Measurements from ENCODE around the gene ENO4.

ENO4 gene

DNA sequence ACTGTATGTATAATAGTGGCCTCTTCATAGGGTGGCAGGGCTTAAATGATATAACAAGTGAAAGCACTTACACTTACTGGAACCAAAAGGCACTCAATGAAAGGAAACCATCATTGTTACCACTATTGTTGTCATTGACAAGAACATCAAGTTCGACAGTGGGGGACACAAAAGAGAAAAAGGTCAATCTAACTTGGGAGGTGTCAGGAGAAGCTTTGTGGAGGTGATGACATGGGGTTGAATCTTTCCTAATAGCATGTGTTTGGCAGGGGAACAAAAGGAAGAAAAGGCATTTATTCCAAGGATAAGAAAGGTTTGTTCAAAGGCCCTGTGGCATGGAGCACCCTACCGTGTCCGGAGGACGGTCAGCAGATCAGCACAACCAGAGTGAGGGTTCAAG lies 18.2 kb upstream of the ENO4 start:
- no peak for DNase-seq

DNA sequence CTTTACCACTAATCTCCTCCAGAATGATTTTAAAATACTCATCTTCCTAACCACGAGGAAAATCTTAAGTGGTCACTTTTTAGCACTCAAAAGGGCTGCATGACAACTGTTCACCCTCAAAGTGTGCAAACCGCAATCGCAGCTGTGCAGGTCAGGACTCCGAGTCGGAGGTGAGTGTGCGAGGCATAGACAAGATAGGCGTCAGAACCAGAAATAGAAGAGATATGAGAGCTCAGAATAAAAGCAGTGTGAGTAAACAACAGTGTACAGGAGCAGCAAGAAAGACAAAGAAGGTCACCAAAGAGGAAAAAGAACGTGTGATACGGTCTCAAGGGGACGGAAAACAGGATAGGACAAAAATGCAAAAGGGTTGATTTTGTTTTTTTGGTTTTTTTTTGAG lies 17.5 kb upstream of the ENO4 start:
- DNase-seq: no peak

GRCh38 chr10:116833986-116834985 lies 15.0 kb upstream of the ENO4 start:
- peak; percentile 41 for DNase-seq

DNA sequence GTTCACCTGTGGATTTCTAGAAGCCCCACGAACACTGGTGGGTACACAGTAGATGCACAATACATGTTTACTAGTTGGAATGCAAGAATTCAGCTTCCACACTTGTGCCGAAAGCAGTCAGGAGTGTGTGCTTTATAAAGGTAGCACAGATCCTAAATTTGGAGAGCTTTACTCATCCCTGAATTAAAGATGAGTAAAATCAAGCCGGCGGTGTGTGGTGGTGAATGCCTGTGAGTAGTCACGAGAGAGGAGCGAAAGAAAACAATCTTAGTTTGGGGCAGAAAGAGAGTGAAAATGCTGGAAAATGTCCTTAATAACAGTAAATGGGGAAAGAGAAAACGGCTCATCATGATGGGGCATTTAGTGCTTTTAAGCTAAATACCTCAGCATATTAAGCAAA lies 13.6 kb upstream of the ENO4 start:
- DNase-seq: no peak

GRCh38 chr10:116836083-116836482 lies 13.2 kb upstream of the ENO4 start:
- no peak for DNase-seq

GRCh38 chr10:116836902-116837523 lies 12.3 kb upstream of the ENO4 start:
- no peak for DNase-seq

DNA sequence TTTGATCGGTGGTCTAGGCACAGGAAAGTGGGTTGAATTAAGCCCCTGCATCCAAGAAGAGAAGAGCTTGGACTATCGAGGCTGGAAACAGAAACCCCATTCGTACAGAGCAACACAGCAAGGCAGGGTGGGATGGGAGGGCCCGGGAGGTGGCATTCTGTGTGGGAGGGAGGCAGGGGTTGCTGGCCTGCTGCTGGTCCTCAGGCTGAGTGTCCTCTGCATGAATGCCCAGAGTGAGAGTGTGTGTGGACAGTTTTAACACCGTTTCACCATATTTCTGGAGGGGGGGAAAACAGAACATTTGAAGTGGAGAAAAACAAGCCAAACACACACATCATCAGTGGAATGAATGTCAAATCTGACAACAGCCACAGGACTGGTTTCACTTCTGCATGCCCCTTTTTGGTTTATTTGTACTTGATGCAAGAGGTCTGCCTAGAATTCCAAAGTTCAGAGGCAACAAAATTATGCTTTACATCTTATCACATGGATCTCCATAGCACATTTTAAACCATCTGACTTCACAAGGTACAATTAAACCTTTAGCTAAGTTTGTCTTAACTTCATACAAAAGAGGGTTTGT lies 11.1 kb upstream of the ENO4 start:
- no peak for DNase-seq

DNA sequence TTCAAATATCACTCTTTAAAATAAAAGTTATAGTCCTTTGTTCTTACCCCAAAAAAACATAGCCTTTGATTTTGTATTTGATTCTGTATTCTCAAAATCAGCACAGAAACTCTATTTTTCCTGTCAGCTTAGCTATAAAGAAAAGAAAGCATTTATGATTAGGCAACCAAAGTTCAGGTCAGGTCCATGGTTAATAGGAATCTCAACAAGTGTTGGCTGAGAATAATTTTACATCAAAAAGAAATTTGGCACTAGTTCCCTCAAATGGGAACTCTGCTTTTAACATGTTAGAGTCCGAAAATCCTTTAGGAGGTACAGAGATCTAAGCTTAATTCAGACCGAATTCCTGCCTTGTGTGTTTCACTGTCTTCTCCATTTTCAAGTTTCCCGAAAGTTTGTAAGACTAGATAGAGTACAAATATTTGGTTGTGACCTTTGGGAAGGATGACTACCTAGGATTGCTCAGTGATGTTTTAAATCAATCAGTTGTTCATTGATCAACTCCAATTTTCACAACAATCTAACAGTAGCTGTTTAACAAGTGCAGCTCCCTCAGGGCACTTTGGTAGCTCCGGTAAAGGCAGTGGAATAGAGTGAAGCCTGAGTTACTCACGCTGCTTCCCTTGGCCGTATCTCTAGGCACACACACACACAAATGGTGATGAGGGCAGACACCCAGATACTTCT lies 8.8 kb upstream of the ENO4 start:
- DNase-seq: no peak

DNA sequence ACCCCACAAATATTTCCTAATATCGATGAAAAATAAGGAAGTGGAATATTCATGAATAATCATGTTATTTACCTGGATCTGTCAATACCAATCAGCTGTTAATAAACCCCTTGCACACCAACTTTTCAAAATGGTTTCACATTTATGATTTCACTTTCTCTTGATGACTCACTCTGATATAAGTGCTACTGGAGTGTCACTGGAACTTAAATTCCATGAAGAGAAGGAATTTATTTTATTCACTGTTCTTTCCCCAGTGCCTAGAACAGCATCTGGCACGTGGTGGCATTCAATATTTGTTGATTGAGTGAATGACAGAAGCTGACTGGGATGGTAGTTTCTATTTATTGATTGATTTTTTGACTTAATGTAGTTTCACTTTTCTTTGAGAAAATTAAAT lies 3.5 kb upstream of the ENO4 start:
- no peak for DNase-seq

DNA sequence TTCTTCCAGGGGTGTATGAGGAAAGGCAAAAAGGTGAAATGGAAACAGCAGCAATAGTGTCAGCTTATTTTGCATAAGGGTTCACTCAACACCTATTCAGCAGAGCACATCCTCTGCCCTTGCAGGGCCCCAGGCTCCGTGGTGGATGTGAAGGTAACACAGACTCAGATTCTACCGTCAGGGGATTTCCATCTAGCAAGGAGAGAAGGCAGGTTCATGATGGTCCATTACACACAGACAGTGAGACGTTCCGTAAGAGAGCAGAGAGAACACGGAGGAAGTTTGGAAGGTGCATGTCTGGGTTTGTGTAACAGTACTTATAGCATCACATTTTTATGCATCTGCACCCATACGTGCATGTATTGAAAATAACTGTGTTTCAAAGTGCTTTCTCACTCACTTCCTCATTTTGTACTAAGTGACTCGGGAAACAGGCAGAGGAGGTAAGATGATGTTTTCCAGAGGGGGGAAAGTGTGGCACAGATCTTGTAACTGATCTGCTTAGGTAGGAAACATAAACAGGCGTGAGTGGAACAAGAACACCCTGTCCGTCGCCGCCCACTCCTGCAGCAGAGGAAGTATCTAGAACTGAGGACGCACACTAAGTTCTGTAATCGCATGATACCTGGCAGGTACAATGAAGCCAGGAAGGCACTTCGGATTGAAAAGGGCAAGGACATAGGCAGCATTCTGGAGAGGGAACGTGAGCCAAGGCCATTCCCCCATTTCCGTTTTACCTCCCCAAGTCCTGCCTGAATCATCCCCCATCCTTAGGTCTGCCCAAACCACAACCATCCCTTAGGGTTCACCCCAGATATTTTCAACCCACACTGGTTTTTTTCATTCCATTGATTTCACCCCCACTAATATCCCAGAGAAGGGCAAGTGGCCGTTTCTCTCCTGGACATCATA lies 1.0 kb upstream of the ENO4 start:
- DNase-seq: no peak

GRCh38 chr10:116848944-116849247 lies 403 bp upstream of the ENO4 start:
- no peak for DNase-seq

- DNase-seq: no peak
These were observed 836 bp downstream of the ENO4 start for GRCh38 chr10:116850058-116850611.

- DNase-seq: no peak
These were observed 2.9 kb downstream of the ENO4 start for GRCh38 chr10:116852246-116852645.

- DNase-seq: no peak
These were observed 4.0 kb downstream of the ENO4 start for GRCh38 chr10:116853287-116853686.

- no peak for DNase-seq
These were observed 4.4 kb downstream of the ENO4 start for GRCh38 chr10:116853701-116854100.

GRCh38 chr10:116857156-116857555 lies 7.9 kb downstream of the ENO4 start:
- DNase-seq: no peak

- no peak for DNase-seq
These were observed 12.5 kb downstream of the ENO4 start for GRCh38 chr10:116861796-116862195.

DNA sequence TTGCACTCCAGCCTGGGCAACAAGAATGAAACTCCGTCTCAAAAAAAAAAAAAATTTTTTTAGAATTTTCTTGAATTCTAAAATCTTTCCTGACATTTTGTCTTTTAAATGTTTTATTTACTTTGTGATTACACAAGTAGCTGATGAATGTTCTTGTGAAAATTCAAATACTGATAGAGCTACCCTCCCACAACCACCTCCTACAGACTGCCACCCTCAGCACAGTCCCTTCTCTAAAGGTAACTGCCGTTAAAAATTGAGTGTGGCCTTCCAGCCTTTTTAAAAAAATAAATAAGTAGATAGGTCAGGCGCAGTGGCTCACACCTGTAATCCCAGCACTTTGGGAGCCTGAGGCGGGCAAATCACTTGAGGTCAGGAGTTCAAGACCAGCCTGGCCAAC lies 15.1 kb downstream of the ENO4 start:
- DNase-seq: no peak

- no peak for DNase-seq
These were observed 16.8 kb downstream of the ENO4 start for GRCh38 chr10:116866066-116866465.

DNA sequence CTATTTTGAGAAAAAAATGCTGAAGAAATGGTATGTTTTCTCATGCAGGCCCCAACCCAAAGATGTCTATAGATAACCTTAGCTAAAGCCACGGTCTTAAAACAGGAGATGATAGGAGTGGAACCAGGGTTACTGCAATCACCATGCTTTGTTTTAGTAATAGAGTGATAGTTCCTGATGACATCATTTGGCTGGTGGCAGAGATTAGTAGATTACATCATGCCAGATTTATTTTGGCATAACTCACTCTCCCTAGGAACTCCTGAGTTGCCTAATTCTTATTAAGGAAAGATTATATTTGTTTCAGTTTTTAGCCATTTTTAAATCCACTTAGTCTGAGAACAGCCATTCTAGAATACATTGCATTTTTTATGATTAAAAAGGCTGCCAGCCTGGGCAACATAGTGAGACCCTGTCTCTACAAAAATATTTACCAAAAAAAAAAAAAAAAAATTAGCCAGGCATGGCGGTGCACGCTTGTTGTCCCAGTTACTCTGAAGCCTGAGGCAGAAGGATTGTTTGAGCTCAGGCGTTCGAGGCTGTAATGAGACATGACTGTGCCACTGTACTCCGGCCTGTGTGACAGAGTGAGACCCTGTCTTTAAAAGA lies 17.8 kb downstream of the ENO4 start:
- no peak for DNase-seq

GRCh38 chr10:116868198-116868676 lies 18.9 kb downstream of the ENO4 start:
- DNase-seq: no peak

GRCh38 chr10:116868722-116869121 lies 19.4 kb downstream of the ENO4 start:
- no peak for DNase-seq
